NCI-H345 treated with DMSO at 0.1 percent for 48 hours (cell line): ENCODE measurements around the gene SGSH.

Experiments used
- DNase-seq: peaks from one replicate; lab custom pipeline; 2025; ENCODE audit not compliant: unreplicated experiment; lab: John Stamatoyannopoulos, UW

Gene SGSH

GRCh38 chr17:80227666-80228065 lies 7.5 kb upstream of the SGSH start:
- DNase-seq: no peak

- DNase-seq: no peak
Measured at GRCh38 chr17:80227156-80227555, 7.0 kb upstream of the SGSH start.

GRCh38 chr17:80225230-80225629 lies 5.1 kb upstream of the SGSH start:
- no peak for DNase-seq

- no peak for DNase-seq
Measured at GRCh38 chr17:80224683-80225082, 4.5 kb upstream of the SGSH start.

GRCh38 chr17:80223838-80224497 lies 3.8 kb upstream of the SGSH start:
- no peak for DNase-seq

GRCh38 chr17:80223142-80223815 lies 3.1 kb upstream of the SGSH start:
- no peak for DNase-seq

GRCh38 chr17:80222376-80223141 lies 2.4 kb upstream of the SGSH start:
- DNase-seq: no peak

- DNase-seq: no peak
Measured at GRCh38 chr17:80221351-80222105, 1.4 kb upstream of the SGSH start.

GRCh38 chr17:80220736-80221215 lies 643 bp upstream of the SGSH start:
- peak; percentile 42 for DNase-seq

GRCh38 chr17:80219763-80220053 lies 425 bp downstream of the SGSH start:
- no peak for DNase-seq

- peak; percentile 45 for DNase-seq
Measured at GRCh38 chr17:80219013-80219762, 945 bp downstream of the SGSH start.

- DNase-seq: no peak
Measured at GRCh38 chr17:80218391-80218790, 1.7 kb downstream of the SGSH start.

- no peak for DNase-seq
Measured at GRCh38 chr17:80217703-80218362, 2.3 kb downstream of the SGSH start.

GRCh38 chr17:80216473-80217456 lies 3.4 kb downstream of the SGSH start:
- no peak for DNase-seq

GRCh38 chr17:80214878-80215210 lies 5.3 kb downstream of the SGSH start:
- DNase-seq: no peak

GRCh38 chr17:80214012-80214877 lies 5.9 kb downstream of the SGSH start:
- no peak for DNase-seq

- DNase-seq: no peak
Measured at GRCh38 chr17:80213643-80213975, 6.5 kb downstream of the SGSH start.

GRCh38 chr17:80212962-80213642 lies 7.0 kb downstream of the SGSH start:
- DNase-seq: no peak
